ENCODE results near the gene NUCB2.

The NUCB2 gene

DNA sequence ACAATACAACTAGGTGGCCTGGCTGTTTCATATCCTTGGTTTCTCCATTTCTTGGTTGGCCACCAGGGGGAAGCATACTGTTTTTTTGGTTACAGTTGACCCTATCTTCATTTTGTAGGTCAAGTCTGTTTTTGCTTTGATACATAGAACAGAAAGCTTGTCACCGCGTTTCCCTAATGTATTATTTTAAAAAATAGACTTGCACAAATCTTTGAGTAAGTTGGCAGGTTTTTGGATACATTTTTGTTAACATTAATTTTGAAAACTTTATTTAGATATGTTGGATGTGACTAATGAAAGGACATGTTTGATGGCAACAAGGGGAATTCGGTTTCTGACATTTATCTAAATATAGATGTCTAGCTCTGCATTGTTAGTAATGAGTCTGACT, 78.1 kb downstream of the NUCB2 start:
- TF ChIP-seq ZFX (IDR thresholded peaks at IDR 0.05; ENCODE audit: borderline replicate concordance), result no peak
- TF ChIP-seq, protein P1, sequence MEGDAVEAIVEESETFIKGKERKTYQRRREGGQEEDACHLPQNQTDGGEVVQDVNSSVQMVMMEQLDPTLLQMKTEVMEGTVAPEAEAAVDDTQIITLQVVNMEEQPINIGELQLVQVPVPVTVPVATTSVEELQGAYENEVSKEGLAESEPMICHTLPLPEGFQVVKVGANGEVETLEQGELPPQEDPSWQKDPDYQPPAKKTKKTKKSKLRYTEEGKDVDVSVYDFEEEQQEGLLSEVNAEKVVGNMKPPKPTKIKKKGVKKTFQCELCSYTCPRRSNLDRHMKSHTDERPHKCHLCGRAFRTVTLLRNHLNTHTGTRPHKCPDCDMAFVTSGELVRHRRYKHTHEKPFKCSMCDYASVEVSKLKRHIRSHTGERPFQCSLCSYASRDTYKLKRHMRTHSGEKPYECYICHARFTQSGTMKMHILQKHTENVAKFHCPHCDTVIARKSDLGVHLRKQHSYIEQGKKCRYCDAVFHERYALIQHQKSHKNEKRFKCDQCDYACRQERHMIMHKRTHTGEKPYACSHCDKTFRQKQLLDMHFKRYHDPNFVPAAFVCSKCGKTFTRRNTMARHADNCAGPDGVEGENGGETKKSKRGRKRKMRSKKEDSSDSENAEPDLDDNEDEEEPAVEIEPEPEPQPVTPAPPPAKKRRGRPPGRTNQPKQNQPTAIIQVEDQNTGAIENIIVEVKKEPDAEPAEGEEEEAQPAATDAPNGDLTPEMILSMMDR (IDR thresholded peaks at IDR 0.05), result peak; percentile 83
- H3K27ac ChIP-seq, result peak overlapping the region; percentile 96

DNA sequence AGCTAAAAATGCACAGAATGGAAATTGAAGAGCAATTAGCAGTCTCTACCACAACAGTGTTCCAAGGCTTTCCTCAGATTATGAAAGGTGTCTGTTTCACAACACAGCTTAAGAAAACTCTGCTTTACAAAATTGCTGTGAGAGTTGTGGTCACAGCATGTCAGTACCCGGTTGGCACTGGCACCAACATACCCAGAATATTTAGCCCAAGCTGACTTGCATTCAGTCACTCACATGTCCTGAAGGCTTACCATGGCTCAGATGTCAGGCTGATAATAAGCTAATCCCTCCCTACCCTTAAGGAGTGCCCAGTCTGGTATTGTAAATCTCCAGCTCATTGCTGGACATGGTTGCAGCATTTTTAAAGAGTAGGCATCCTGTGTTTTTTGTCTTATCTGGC, 90.0 kb downstream of the NUCB2 start:
- TF ChIP-seq, protein P1 (IDR thresholded peaks at IDR 0.05), result no peak
- no peak for TF ChIP-seq ZFX (IDR thresholded peaks at IDR 0.05; ENCODE audit: borderline replicate concordance)

GRCh38 chr11:17368551-17368950, 92.0 kb downstream of the NUCB2 start:
- H3K27ac ChIP-seq, result no peak overlapping the region
- TF ChIP-seq ZFX (IDR thresholded peaks at IDR 0.05; ENCODE audit: borderline replicate concordance), result no peak
- TF ChIP-seq, protein P1 (IDR thresholded peaks at IDR 0.05), result no peak

More for the DNA sequence above, 90.0 kb downstream of the NUCB2 start:
- H3K27ac ChIP-seq, result no peak overlapping the region

DNA sequence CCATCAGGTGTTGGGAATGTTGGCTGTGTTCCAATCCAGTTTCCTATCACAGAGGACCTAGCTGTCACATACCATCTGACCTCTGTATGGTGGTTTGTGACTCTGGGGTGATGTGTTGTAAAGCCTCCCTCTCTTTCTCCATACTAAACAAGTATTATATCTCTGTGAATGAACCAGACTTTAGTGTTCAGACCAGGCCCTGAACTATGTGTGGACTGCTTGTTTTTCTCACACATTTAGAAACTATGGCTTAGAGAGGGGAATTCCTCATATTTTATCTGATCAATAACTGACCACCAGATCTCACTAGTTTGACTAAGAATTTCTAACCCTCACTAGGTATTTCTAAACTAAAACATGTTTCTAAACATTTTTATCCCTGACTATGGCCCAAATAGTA, 92.6 kb downstream of the NUCB2 start:
- TF ChIP-seq, protein P1 (IDR thresholded peaks at IDR 0.05), result no peak
- TF ChIP-seq ZFX (IDR thresholded peaks at IDR 0.05; ENCODE audit: borderline replicate concordance), result no peak
- H3K27ac ChIP-seq, result no peak overlapping the region

DNA sequence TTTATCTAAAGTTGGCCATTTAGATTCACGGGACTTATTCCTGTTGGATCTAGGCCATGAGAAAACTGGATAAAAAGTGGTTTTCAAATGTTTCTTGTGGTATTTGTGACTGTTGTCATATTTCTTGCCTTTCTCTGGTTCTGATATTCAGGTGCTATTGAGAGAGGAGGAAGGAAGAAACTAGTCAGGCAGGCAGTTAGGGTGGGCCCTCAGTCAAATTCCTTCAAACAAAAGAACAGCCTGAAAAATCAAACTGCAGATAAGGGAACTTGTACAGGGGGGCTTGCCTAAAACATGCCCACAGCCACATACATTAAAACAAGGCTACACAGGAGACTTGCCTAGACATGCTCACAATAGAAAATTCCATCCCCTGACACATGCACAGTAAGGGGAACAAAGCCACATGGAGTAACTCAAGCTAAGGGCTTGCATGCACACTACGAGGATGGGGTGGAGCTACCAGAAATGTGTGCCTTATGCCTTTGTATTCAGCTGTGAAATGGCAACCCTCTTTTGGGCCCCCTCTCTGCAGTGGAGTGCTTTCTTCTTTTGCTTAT, 93.2 kb downstream of the NUCB2 start:
- TF ChIP-seq, protein P1 (IDR thresholded peaks at IDR 0.05), result no peak
- TF ChIP-seq ZFX (IDR thresholded peaks at IDR 0.05; ENCODE audit: borderline replicate concordance), result no peak
- no peak overlapping the region for H3K27ac ChIP-seq

DNA sequence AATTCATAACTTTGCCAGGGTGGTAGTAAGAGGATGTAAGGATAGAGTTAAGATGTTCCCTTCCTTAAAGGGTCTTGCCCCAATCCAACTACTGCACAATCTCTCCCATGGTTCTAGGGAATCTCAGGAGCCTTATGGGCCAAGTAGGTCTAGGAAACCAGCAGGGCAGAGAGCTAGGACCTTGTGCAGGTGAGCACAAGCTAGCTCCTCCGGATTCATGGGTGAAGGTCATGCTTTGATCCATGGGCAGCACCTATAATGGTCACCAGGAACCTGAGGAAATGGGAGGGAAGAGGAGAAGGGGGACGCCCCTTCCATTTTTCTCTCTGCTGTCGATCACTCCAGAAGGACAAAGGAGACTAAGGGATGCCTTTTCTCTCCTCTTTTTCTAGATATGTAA, 95.1 kb downstream of the NUCB2 start:
- H3K27ac ChIP-seq, result no peak overlapping the region
- TF ChIP-seq, protein P1 (IDR thresholded peaks at IDR 0.05), result no peak
- TF ChIP-seq ZFX (IDR thresholded peaks at IDR 0.05; ENCODE audit: borderline replicate concordance), result no peak

DNA sequence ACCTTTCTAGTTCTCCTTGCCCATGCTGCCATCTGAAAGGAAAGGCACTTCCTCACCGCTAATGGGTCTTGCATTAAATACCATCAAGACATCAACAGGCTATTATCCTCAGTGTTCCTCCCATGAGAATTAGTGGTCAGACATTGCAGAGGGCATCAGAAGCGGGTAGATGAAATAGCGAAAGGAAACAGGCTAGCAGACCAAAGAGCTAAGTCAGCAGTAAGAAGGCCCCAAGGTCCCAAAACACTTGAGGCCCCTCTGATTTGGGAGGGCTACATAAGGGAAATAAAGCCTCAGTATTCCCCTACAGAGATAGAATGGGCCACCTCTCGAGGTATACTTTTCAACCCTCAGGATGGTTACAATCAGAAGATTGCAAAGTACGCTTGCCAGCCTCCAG, 99.0 kb downstream of the NUCB2 start:
- TF ChIP-seq, protein P1 (IDR thresholded peaks at IDR 0.05), result no peak
- TF ChIP-seq ZFX (IDR thresholded peaks at IDR 0.05; ENCODE audit: borderline replicate concordance), result no peak
- H3K27ac ChIP-seq, result no peak overlapping the region
